MG63 (cell line): ENCODE measurements around the gene AKAP14. TPM values are rescaled to one million over a fixed set of nuclear protein-coding genes. Genes with fewer than 3 reads are reported as not detected.
"Not testable (repeated sequence)": the region's sequence is repeated elsewhere in the genome, so short reads cannot be mapped to it uniquely, and the experiment has no call there.

Experiments used
- DNase-seq: peaks from one replicate; pipeline ENCODE4 v3.0.0-alpha.2; 2020
- H3K27me3 ChIP-seq: fragments of 250-450 bp; sonication (Bioruptor Pico); 2 replicates; pipeline ENCODE4 v1.5.1; 2020; ENCODE audit warnings: mild to moderate bottlenecking, moderate library complexity
- H3K36me3 ChIP-seq: fragments of 250-450 bp; sonication (Bioruptor Pico); 2 replicates; pipeline ENCODE4 v1.5.1; 2020; ENCODE audit warnings: mild to moderate bottlenecking, moderate library complexity
- H3K4me3 ChIP-seq: fragments of 250-450 bp; sonication (Bioruptor Pico); 2 replicates; pipeline ENCODE4 v1.5.1; 2020; ENCODE audit warnings: mild to moderate bottlenecking, moderate library complexity
- H3K9me3 ChIP-seq: fragments of 250-450 bp; sonication (Bioruptor Pico); 2 replicates; pipeline ENCODE4 v1.5.1; 2020; ENCODE audit warnings: mild to moderate bottlenecking, moderate library complexity
- total RNA-seq: library from RNA; depleted of rRNA; stranded (reverse); fragments of >200 nt; shearing (Covaris generic); gene quantifications from 2 replicates; pipeline ENCODE4 v1.2.3, GENCODE V29; 2014; ENCODE audit warnings: low replicate concordance; rRNA removed

AKAP14 gene
- total RNA-seq, 1 experiment from 2014 or later, result not detected

DNA sequence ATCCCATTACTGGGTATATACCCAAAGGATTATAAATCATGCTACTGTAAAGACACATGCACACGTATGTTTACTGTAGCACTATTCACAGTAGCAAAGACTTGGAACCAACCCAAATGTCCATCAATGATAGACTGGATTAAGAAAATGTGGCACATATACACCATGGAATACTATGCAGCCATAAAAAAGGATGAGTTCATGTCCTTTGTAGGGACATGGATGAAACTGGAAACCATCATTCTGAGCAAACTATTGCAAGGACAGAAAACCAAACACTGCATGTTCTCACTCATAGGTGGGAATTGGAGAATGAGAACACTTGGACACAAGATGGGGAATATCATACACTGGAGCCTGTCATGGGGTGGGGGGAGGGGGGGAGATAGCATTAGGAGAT, 71.1 kb downstream of the AKAP14 start:
- not testable (repeated sequence) for H3K4me3 ChIP-seq, H3K36me3 ChIP-seq, DNase-seq

More for the DNA sequence above, 71.1 kb downstream of the AKAP14 start:
- not testable (repeated sequence) for H3K27me3 ChIP-seq, H3K9me3 ChIP-seq

Other genes starting within 250 kb of the AKAP14 start
- gene SEPTIN6, start 202.7 kb upstream of the AKAP14 start, total RNA-seq, result 1.4 and 5.7 TPM in 2 replicates
- gene SOWAHD, start 137.3 kb upstream of the AKAP14 start, total RNA-seq, result 1.2 TPM in 1 of 2 replicates, not detected in the other
- gene RPL39, start 104.3 kb upstream of the AKAP14 start, total RNA-seq, result 2,795 and 3,088 TPM in 2 replicates
- gene UPF3B, start 42.9 kb upstream of the AKAP14 start, total RNA-seq, result 1.1 and 1.3 TPM in 2 replicates
- gene RNF113A, start 24.2 kb upstream of the AKAP14 start, total RNA-seq, result 10.1 and 10.4 TPM in 2 replicates
- 108 and 198 TPM in 2 replicates for gene NDUFA1, start 24.1 kb upstream of the AKAP14 start, total RNA-seq
- 5.0 and 6.2 TPM in 2 replicates for gene NKAP, start 47.9 kb downstream of the AKAP14 start, total RNA-seq
- not detected in 2 replicates for gene RHOXF2B, start 181.8 kb downstream of the AKAP14 start, total RNA-seq
- gene RHOXF1, start 220.0 kb downstream of the AKAP14 start, total RNA-seq, result not detected in 2 replicates